Liver (tissue), 9 donors: ENCODE measurements around the gene RGR. TPM values are rescaled to one million over a fixed set of nuclear protein-coding genes. Genes with fewer than 3 reads are reported as not detected.

Experiments used
- DNase-seq: peaks from one replicate; pipeline ENCODE4 v3.0.0-alpha.2; 2017; ENCODE audit warnings: low spot score
- H3K27ac ChIP-seq, 2 donors: one replicate each; pipeline ENCODE4 v1.7.0; 2013; ENCODE audit warnings: inconsistent platforms in 2 of 2, low read length in 2 of 2, control low read depth in 1 of 2, low read depth in 1 of 2, mild to moderate bottlenecking in 1 of 2
- H3K27me3 ChIP-seq, 4 donors: one replicate each; pipeline versions ENCODE4 v1.6.1 to v1.7.0; 2013; ENCODE audit warnings: low read length in 3 of 4, inconsistent platforms in 1 of 4, mild to moderate bottlenecking in 1 of 4, moderate library complexity in 1 of 4; ENCODE audit not compliant: control insufficient read depth in 4 of 4, insufficient read depth in 4 of 4
- H3K36me3 ChIP-seq, 4 donors: one replicate each; pipeline versions ENCODE4 v1.6.1 to v1.7.0; 2013; ENCODE audit warnings: low read length in 3 of 4, mild to moderate bottlenecking in 3 of 4, low read depth in 1 of 4, moderate library complexity in 1 of 4; ENCODE audit not compliant: control insufficient read depth in 4 of 4, insufficient read depth in 3 of 4
- H3K4me1 ChIP-seq, 4 donors: one replicate each; pipeline versions ENCODE4 v1.6.1 to v1.7.0; 2013; ENCODE audit warnings: low read length in 3 of 4, mild to moderate bottlenecking in 3 of 4, moderate library complexity in 1 of 4; ENCODE audit not compliant: control insufficient read depth in 4 of 4, insufficient read depth in 4 of 4
- H3K4me3 ChIP-seq, 3 donors: one replicate each; pipeline versions ENCODE4 v1.6.1 to v1.7.0; 2013; ENCODE audit warnings: low read length in 3 of 3, control low read depth in 1 of 3, low read depth in 1 of 3, mild to moderate bottlenecking in 1 of 3
- H3K9ac ChIP-seq, 2 donors: one replicate each; pipeline ENCODE4 v1.7.0; 2013; ENCODE audit warnings: low read length in 2 of 2, mild to moderate bottlenecking in 2 of 2, moderate library complexity in 2 of 2, control low read depth in 1 of 2, low read depth in 1 of 2
- H3K9me3 ChIP-seq, 4 donors: one replicate each; pipeline versions ENCODE4 v1.6.1 to v1.7.0; 2013; ENCODE audit warnings: low read length in 3 of 4; ENCODE audit not compliant: control insufficient read depth in 4 of 4
- ATF3 ChIP-seq: IDR thresholded peaks from 2 replicates; pipeline ENCODE4 v1.6.1; 2016; ENCODE audit warnings: antibody characterized with exemption
- CTCF ChIP-seq: fragments of 150-350 bp; IDR thresholded peaks from 2 replicates; pipeline ENCODE4 v1.5.1; 2017; ENCODE audit warnings: improper control_type of control experiment, low read depth, low read length; ENCODE audit not compliant: missing input control
- EGR1 ChIP-seq, 2 donors: IDR thresholded peaks; 2 replicates each; pipeline ENCODE4 v1.6.1; 2016 to 2018; ENCODE audit warnings: antibody characterized with exemption in 2 of 2, low read depth in 2 of 2
- FOXA2 ChIP-seq: IDR thresholded peaks from 2 replicates; pipeline ENCODE4 v1.6.1; 2016; ENCODE audit warnings: antibody characterized with exemption
- HNF4G ChIP-seq: IDR thresholded peaks from 2 replicates; pipeline ENCODE4 v1.6.1; 2016; ENCODE audit warnings: antibody characterized with exemption
- JUND ChIP-seq, 2 donors: IDR thresholded peaks; 2 replicates each; pipeline ENCODE4 v1.6.1; 2016; ENCODE audit warnings: antibody characterized with exemption in 2 of 2
- MAX ChIP-seq: IDR thresholded peaks from 2 replicates; pipeline ENCODE4 v1.6.1; 2016; ENCODE audit warnings: antibody characterized with exemption
- NR2F2 ChIP-seq: IDR thresholded peaks from 2 replicates; pipeline ENCODE4 v1.6.1; 2016; ENCODE audit warnings: antibody characterized with exemption
- RAD21 ChIP-seq, 2 donors: IDR thresholded peaks; 2 replicates each; pipeline ENCODE4 v1.6.1; 2016; ENCODE audit warnings: antibody characterized with exemption in 2 of 2, mild to moderate bottlenecking in 2 of 2
- RXRA ChIP-seq, 2 donors: IDR thresholded peaks; 2 replicates each; pipeline ENCODE4 v1.6.1; 2017 to 2018; ENCODE audit warnings: antibody characterized with exemption in 2 of 2, mild to moderate bottlenecking in 1 of 2
- SP1 ChIP-seq: IDR thresholded peaks from 2 replicates; pipeline ENCODE4 v1.6.1; 2018; ENCODE audit warnings: antibody characterized with exemption, mild to moderate bottlenecking
- YY1 ChIP-seq: IDR thresholded peaks from 2 replicates; pipeline ENCODE4 v1.6.1; 2016; ENCODE audit warnings: antibody characterized with exemption, mild to moderate bottlenecking
- WGBS: extraction: QIAGEN DNeasy Blood & Tissue Kit; methylation state at CpG from one replicate; pipeline ENCODE4 v1.1.7; 2013; 5-methylcytosine and 5-hydroxymethylcytosine counted together
- polyA plus RNA-seq, 2 donors: library from polyadenylated mRNA; stranded (reverse) in 1 of 2; unstranded in 1 of 2; fragments of 200-250 nt in 1 of 2; fragments of >200 nt in 1 of 2; fragmentation: Nextera tagmentation in 1 of 2; extraction: Ambion mirVana in 1 of 2; gene quantifications; one replicate each; pipeline versions ENCODE4 v1.2.1 to v1.2.3, GENCODE V29; 2013 to 2015
- total RNA-seq, 2 donors: library from RNA; depleted of rRNA; stranded (reverse); fragments of >200 nt; gene quantifications; one replicate each; pipeline ENCODE4 v1.2.3, GENCODE V29; 2014
- TF ChIP-seq, protein P1 (sequence below): IDR thresholded peaks from 2 replicates; pipeline ENCODE4 v1.6.1; 2016; ENCODE audit warnings: antibody characterized with exemption
- TF ChIP-seq, protein P2 (sequence below): IDR thresholded peaks from 2 replicates; pipeline ENCODE4 v1.6.1; 2016; ENCODE audit warnings: antibody characterized with exemption, mild to moderate bottlenecking
- donor health status: healthy.
- donor health status: healthy.
- donor health status: healthy.
- donor health status: healthy.
- donor health status: healthy.

RGR gene
- total and polyA plus RNA-seq, 4 donors = not detected

DNA sequence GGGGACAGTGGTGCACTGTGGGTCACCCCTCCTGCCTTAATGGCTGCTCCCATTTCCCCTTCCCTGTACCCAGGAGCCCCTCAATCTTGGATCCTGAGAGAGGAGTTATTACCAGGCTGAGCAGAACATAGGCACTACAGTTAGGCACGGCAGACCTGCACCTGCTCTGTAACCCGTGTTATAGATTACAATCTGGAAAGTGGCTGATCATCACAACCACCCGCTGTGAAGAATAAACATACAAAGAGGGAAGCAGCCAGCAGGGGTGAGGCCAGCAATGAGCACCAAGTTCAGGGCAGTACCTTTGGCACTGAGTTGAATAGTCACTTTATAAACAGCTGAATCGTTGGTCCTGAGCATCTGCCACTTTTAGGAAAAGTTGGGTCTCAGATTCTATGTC, 48.8 kb upstream of the RGR start:
- WGBS = 17% methylated on average over 4 of the region's 4 CpGs
- no peak overlapping the region for H3K27ac ChIP-seq
- DNase-seq = no peak
- peaks cover 4 to 13% (median 7%) of the 10 kb centered on the region in 4 donors for H3K4me1 ChIP-seq
- H3K4me3 ChIP-seq = no peak overlapping the region
- H3K27me3 ChIP-seq = peaks cover 0 to 11% (median 7%) of the 10 kb centered on the region in 4 donors
- no peak for TF ChIP-seq RXRA (IDR thresholded peaks at IDR 0.05)
- no peak for TF ChIP-seq CTCF
- TF ChIP-seq SP1 = no peak
- no peak for TF ChIP-seq NR2F2
- no peak for TF ChIP-seq FOXA2
- TF ChIP-seq, protein P1, sequence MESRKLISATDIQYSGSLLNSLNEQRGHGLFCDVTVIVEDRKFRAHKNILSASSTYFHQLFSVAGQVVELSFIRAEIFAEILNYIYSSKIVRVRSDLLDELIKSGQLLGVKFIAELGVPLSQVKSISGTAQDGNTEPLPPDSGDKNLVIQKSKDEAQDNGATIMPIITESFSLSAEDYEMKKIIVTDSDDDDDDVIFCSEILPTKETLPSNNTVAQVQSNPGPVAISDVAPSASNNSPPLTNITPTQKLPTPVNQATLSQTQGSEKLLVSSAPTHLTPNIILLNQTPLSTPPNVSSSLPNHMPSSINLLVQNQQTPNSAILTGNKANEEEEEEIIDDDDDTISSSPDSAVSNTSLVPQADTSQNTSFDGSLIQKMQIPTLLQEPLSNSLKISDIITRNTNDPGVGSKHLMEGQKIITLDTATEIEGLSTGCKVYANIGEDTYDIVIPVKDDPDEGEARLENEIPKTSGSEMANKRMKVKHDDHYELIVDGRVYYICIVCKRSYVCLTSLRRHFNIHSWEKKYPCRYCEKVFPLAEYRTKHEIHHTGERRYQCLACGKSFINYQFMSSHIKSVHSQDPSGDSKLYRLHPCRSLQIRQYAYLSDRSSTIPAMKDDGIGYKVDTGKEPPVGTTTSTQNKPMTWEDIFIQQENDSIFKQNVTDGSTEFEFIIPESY = no peak
- no peak for TF ChIP-seq YY1
- TF ChIP-seq, protein P2, sequence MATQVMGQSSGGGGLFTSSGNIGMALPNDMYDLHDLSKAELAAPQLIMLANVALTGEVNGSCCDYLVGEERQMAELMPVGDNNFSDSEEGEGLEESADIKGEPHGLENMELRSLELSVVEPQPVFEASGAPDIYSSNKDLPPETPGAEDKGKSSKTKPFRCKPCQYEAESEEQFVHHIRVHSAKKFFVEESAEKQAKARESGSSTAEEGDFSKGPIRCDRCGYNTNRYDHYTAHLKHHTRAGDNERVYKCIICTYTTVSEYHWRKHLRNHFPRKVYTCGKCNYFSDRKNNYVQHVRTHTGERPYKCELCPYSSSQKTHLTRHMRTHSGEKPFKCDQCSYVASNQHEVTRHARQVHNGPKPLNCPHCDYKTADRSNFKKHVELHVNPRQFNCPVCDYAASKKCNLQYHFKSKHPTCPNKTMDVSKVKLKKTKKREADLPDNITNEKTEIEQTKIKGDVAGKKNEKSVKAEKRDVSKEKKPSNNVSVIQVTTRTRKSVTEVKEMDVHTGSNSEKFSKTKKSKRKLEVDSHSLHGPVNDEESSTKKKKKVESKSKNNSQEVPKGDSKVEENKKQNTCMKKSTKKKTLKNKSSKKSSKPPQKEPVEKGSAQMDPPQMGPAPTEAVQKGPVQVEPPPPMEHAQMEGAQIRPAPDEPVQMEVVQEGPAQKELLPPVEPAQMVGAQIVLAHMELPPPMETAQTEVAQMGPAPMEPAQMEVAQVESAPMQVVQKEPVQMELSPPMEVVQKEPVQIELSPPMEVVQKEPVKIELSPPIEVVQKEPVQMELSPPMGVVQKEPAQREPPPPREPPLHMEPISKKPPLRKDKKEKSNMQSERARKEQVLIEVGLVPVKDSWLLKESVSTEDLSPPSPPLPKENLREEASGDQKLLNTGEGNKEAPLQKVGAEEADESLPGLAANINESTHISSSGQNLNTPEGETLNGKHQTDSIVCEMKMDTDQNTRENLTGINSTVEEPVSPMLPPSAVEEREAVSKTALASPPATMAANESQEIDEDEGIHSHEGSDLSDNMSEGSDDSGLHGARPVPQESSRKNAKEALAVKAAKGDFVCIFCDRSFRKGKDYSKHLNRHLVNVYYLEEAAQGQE = no peak
- TF ChIP-seq EGR1 (IDR thresholded peaks at IDR 0.05; ENCODE audit: low read depth in 2 of 2) = no peak
- H3K36me3 ChIP-seq = no peaks in the 10 kb centered on the region
- H3K9ac ChIP-seq = no peak overlapping the region
- no peaks in the 10 kb centered on the region for H3K9me3 ChIP-seq

DNA sequence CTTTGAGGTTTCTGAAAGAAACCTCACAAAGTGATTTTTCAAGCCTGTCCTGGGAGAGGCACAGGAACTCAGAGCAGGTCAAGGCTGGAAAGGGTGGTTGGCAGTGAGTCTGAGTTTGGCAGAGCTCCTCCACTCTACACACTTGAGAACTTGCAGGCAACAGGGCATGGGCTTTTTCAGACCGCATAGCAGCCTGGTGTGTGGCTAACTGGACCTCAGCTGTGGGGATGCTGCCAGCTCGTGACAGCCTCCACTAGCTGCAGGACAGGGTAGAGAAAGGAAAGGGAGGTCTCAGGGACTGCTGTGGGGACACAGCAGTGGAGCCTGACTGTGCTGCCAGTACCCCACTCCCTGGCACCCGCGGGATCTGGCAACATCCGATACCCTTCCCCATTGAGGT, 47.9 kb upstream of the RGR start:
- no peak overlapping the region for H3K27ac ChIP-seq
- 67% methylated on average over 5 of the region's 5 CpGs for WGBS
- peaks cover 4 to 13% (median 7%) of the 10 kb centered on the region in 4 donors for H3K4me1 ChIP-seq
- DNase-seq = no peak
- peaks cover 0 to 11% (median 7%) of the 10 kb centered on the region in 4 donors for H3K27me3 ChIP-seq
- no peaks in the 10 kb centered on the region for H3K9me3 ChIP-seq
- H3K9ac ChIP-seq = no peak overlapping the region
- no peak for TF ChIP-seq SP1
- TF ChIP-seq ATF3 = no peak
- no peak for TF ChIP-seq JUND (IDR thresholded peaks at IDR 0.05)
- no peak for TF ChIP-seq NR2F2
- TF ChIP-seq FOXA2 = no peak
- no peak for TF ChIP-seq RAD21 (IDR thresholded peaks at IDR 0.05)
- TF ChIP-seq, protein P1 = no peak
- TF ChIP-seq CTCF = no peak
- TF ChIP-seq, protein P2 = no peak
- no peak for TF ChIP-seq HNF4G
- TF ChIP-seq EGR1 (IDR thresholded peaks at IDR 0.05; ENCODE audit: low read depth in 2 of 2) = no peak
- no peak for TF ChIP-seq MAX
- no peak overlapping the region for H3K4me3 ChIP-seq
- H3K36me3 ChIP-seq = no peaks in the 10 kb centered on the region
